ENCODE data around the gene STMN1. TPM values are rescaled to one million over a fixed set of nuclear protein-coding genes. Genes with fewer than 3 reads are reported as not detected.

The STMN1 gene
- total and polyA plus RNA-seq, 10 of the 15 experiments (the other 5 are each of a cell fraction or from before 2014, with no cell fraction given), result 220 to 1,272 (median 603) TPM

- Histone ChIP-seq H3K79me2 (ENCODE audit: control insufficient read depth, insufficient read depth, low read length) (no peaks in the 10 kb centered on the region), H3K4me1 (ENCODE audit: control insufficient read depth, insufficient read depth, low read length) (no peaks in the 10 kb centered on the region), H3K4me2 (ENCODE audit: control insufficient read depth, insufficient read depth) (no peak overlapping the region), H3K36me3 (ENCODE audit: control insufficient read depth in 2 of 2, insufficient read depth in 2 of 2, low read length in 1 of 2) (peaks cover 0 to 1% of the 10 kb centered on the region in 2 experiments; a peak in 2 of 4 replicates), H2AFZ (ENCODE audit: control insufficient read depth, low read depth, low read length) (no peak overlapping the region), H3K27ac (ENCODE audit: control insufficient read depth, insufficient read depth) (no peak overlapping the region), H3K9ac (ENCODE audit: control insufficient read depth, insufficient read depth, low read length) (no peak overlapping the region), H3K4me3 (no peak overlapping the region), H3K9me3 (replicated peaks; ENCODE audit: control insufficient read depth, insufficient read depth, low read length) (no peaks in the 10 kb centered on the region), H3K27me3 (replicated peaks in 1 of 2; ENCODE audit: control insufficient read depth in 2 of 2, insufficient read depth in 2 of 2, low read length in 1 of 2) (no peaks in the 10 kb centered on the region), H4K20me1 (ENCODE audit: control insufficient read depth, insufficient read depth) (no peaks in the 10 kb centered on the region)
- no peak for DNase-seq (ENCODE audit: low read depth, low spot score)
- ChIA-PET POLR2A (no interaction called here), SMC1A (ENCODE audit: uncharacterized antibody, unreplicated experiment) (interaction anchor here (1.1 kb wide), 1 partner anchor 11 kb away, joined by 3 read pairs; no protein-coding TSS in a partner anchor), RAD21 (ENCODE audit: unreplicated experiment) (no interaction called here), CTCF (interaction anchor here (0.6 to 1.5 kb wide), 2 partner anchors 51 to 162 kb away, joined by 3 to 5 read pairs; no protein-coding TSS in a partner anchor)
- FAIRE-seq, result no peak
- no TSS peak for BruUV-seq (replicated peaks)
- intact Hi-C loops (cut with micrococcal nuclease; ENCODE audit: unreplicated experiment) (no loop called here), in situ Hi-C loops (cut with MboI) (no loop called here)
- no peak for ATAC-seq
- TF ChIP-seq MTA3 (IDR thresholded peaks at IDR 0.05; ENCODE audit: borderline replicate concordance, low read length), result no peak
- no peak for TF ChIP-seq HCFC1 (IDR thresholded peaks at IDR 0.05; ENCODE audit: low read length)
- no peak for TF ChIP-seq PAX5 (IDR thresholded peaks at IDR 0.05; ENCODE audit: borderline replicate concordance, low read depth, low read length)
- TF ChIP-seq TCF12 (IDR thresholded peaks at IDR 0.05; ENCODE audit: low read depth, low read length), result no peak
- no peak for TF ChIP-seq ZBTB11 (CRISPR knock-in tag; IDR thresholded peaks at IDR 0.05)
- TF ChIP-seq ZSCAN29 (IDR thresholded peaks at IDR 0.05), result no peak
- TF ChIP-seq SKIL (IDR thresholded peaks at IDR 0.05; ENCODE audit: low read depth, poor library complexity, severe bottlenecking), result no peak
- TF ChIP-seq SP1 (IDR thresholded peaks at IDR 0.05; ENCODE audit: low read depth, low read length), result no peak
- no peak for TF ChIP-seq PKNOX1 (IDR thresholded peaks at IDR 0.05)
- no peak for TF ChIP-seq SIX5 (IDR thresholded peaks at IDR 0.05; ENCODE audit: low read depth, low read length, severe bottlenecking)
- TF ChIP-seq IKZF2 (IDR thresholded peaks at IDR 0.05), result no peak
- no peak for TF ChIP-seq SUPT20H (IDR thresholded peaks at IDR 0.05; ENCODE audit: borderline replicate concordance, control insufficient read depth, low read depth, low read length)
- TF ChIP-seq SIN3A (IDR thresholded peaks at IDR 0.05; ENCODE audit: low read depth, low read length), result no peak
These were observed 49.3 kb upstream of the STMN1 start for GRCh38 chr1:25955553-25955952.
